Astrocyte (in vitro differentiated cells and primary cell): ENCODE data around the gene WDR54. TPM values are rescaled to one million over a fixed set of nuclear protein-coding genes. Genes with fewer than 3 reads are reported as not detected.
A peak's percentile ranks its signal among the peaks of the same experiment; 100 is the strongest.

ENCODE experiments used
- DNase-seq: peaks from one replicate; pipeline ENCODE4 v3.0.0-alpha.2; 2010; ENCODE audit warnings: low read depth
- FAIRE-seq: peaks from 2 replicates; lab custom pipeline; 2011; peaks lifted over from hg19 to GRCh38; lab: Jason Lieb, UNC
- H2AFZ ChIP-seq: 2 replicates; pipeline ENCODE4 v1.6.0; 2012; ENCODE audit warnings: low read depth, low read length, inconsistent platforms
- H3K27ac ChIP-seq: 2 replicates; pipeline ENCODE4 v1.5.1; 2011; ENCODE audit warnings: low read depth, low read length, inconsistent platforms
- H3K27me3 ChIP-seq: 2 replicates; pipeline ENCODE4 v1.6.0; 2011; ENCODE audit warnings: low read length, inconsistent platforms; ENCODE audit not compliant: insufficient read depth
- H3K36me3 ChIP-seq: 2 replicates; pipeline ENCODE4 v1.5.1; 2011; ENCODE audit warnings: low read length, inconsistent platforms; ENCODE audit not compliant: insufficient read depth
- H3K4me1 ChIP-seq: 2 replicates; pipeline ENCODE4 v1.5.1; 2011; ENCODE audit warnings: low read length, inconsistent platforms; ENCODE audit not compliant: insufficient read depth
- H3K4me2 ChIP-seq: 2 replicates; pipeline ENCODE4 v1.6.0; 2012; ENCODE audit warnings: low read length, inconsistent platforms
- H3K4me3 ChIP-seq: 2 replicates; pipeline ENCODE4 v1.5.1; 2011; ENCODE audit warnings: low read depth, mild to moderate bottlenecking, low read length, inconsistent platforms; ENCODE audit not compliant: insufficient read depth
- H3K79me2 ChIP-seq: 2 replicates; pipeline ENCODE4 v1.6.0; 2012; ENCODE audit warnings: mild to moderate bottlenecking, low read length, inconsistent platforms; ENCODE audit not compliant: insufficient read depth
- H3K9ac ChIP-seq: 2 replicates; pipeline ENCODE4 v1.6.0; 2012; ENCODE audit warnings: mild to moderate bottlenecking, low read length, inconsistent platforms
- H3K9me3 ChIP-seq: 2 replicates; pipeline ENCODE4 v1.5.1; 2012; ENCODE audit warnings: low read depth, mild to moderate bottlenecking, low read length, inconsistent platforms; ENCODE audit not compliant: insufficient read depth
- H4K20me1 ChIP-seq: 2 replicates; pipeline ENCODE4 v1.6.0; 2012; ENCODE audit warnings: low read length, inconsistent platforms; ENCODE audit not compliant: insufficient read depth
- H3K27ac Mint-ChIP-seq: one replicate; pipeline ENCODE4 v1.8.0; 2021; ENCODE audit warnings: mild to moderate bottlenecking, mixed read lengths; ENCODE audit not compliant: unreplicated experiment
- H3K27me3 Mint-ChIP-seq: one replicate; pipeline ENCODE4 v1.8.0; 2021; ENCODE audit warnings: low read depth, mixed read lengths; ENCODE audit not compliant: unreplicated experiment
- H3K36me3 Mint-ChIP-seq: one replicate; pipeline ENCODE4 v1.8.0; 2021; ENCODE audit warnings: low read depth, mixed read lengths; ENCODE audit not compliant: unreplicated experiment
- H3K4me1 Mint-ChIP-seq: one replicate; pipeline ENCODE4 v1.8.0; 2021; ENCODE audit warnings: low read depth, mixed read lengths; ENCODE audit not compliant: unreplicated experiment
- H3K4me3 Mint-ChIP-seq: one replicate; pipeline ENCODE4 v1.8.0; 2021; ENCODE audit warnings: mild to moderate bottlenecking, moderate library complexity, mixed read lengths; ENCODE audit not compliant: unreplicated experiment
- H3K9me3 Mint-ChIP-seq: one replicate; pipeline ENCODE4 v1.8.0; 2021; ENCODE audit warnings: mild to moderate bottlenecking, mixed read lengths; ENCODE audit not compliant: unreplicated experiment
- CTCF ChIP-seq: IDR thresholded peaks from 2 replicates; pipeline ENCODE4 v1.5.1; 2011; ENCODE audit warnings: low read depth, mild to moderate bottlenecking, inconsistent platforms, low read length, moderate library complexity; ENCODE audit not compliant: insufficient read depth
- EZH2 ChIP-seq: IDR thresholded peaks from 2 replicates; pipeline ENCODE4 v1.6.1; 2012; ENCODE audit warnings: mild to moderate bottlenecking, low read length, inconsistent platforms; ENCODE audit not compliant: insufficient read depth
- total RNA-seq: library from RNA; stranded (reverse); gene quantifications from 2 replicates; pipeline ENCODE4 v1.2.1, GENCODE V29; 2021

Gene WDR54
- total RNA-seq, 1 donor from 2014 or later = 14.8 TPM

GRCh38 chr2:74423231-74424095, 1.9 kb downstream of the WDR54 start:
- FAIRE-seq (no peak), DNase-seq (no peak)
- Histone ChIP-seq H4K20me1 (peaks cover 4% of the 10 kb centered on the region), H3K4me1 (peaks cover 27% of the 10 kb centered on the region), H3K27me3 (no peaks in the 10 kb centered on the region), H2AFZ (no peak overlapping the region), H3K4me3 (no peak overlapping the region), H3K4me2 (no peak overlapping the region), H3K79me2 (no peaks in the 10 kb centered on the region), H3K9ac (no peak overlapping the region), H3K27ac (no peak overlapping the region), H3K36me3 (peaks cover 8% of the 10 kb centered on the region), H3K9me3 (no peaks in the 10 kb centered on the region)
- peaks cover 26% of the 10 kb centered on the region for H3K4me1 Mint-ChIP-seq
- peaks cover 14% of the 10 kb centered on the region for H3K36me3 Mint-ChIP-seq
- TF ChIP-seq EZH2 (no peak), CTCF (no peak)
- no peaks in the 10 kb centered on the region for H3K9me3 Mint-ChIP-seq
- no peaks in the 10 kb centered on the region for H3K27me3 Mint-ChIP-seq
- H3K27ac Mint-ChIP-seq = peak overlapping the region; percentile 21
- H3K4me3 Mint-ChIP-seq = peak overlapping the region; percentile 65

GRCh38 chr2:74424139-74424992, 2.8 kb downstream of the WDR54 start:
- H3K4me2 ChIP-seq = no peak overlapping the region
- Mint-ChIP-seq H3K9me3 (no peaks in the 10 kb centered on the region), H3K27me3 (no peaks in the 10 kb centered on the region), H3K4me1 (peaks cover 27% of the 10 kb centered on the region), H3K4me3 (no peak overlapping the region), H3K27ac (peak overlapping the region; percentile 71), H3K36me3 (peaks cover 14% of the 10 kb centered on the region)
- peaks cover 14% of the 10 kb centered on the region for H3K36me3 ChIP-seq
- no peaks in the 10 kb centered on the region for H3K27me3 ChIP-seq
- no peak for DNase-seq
- FAIRE-seq = no peak
- H2AFZ ChIP-seq = no peak overlapping the region
- H3K9me3 ChIP-seq = no peaks in the 10 kb centered on the region
- H3K4me3 ChIP-seq = no peak overlapping the region
- H3K9ac ChIP-seq = no peak overlapping the region
- H3K27ac ChIP-seq = no peak overlapping the region
- H3K79me2 ChIP-seq = no peaks in the 10 kb centered on the region
- no peak for TF ChIP-seq CTCF
- TF ChIP-seq EZH2 = no peak
- H3K4me1 ChIP-seq = peaks cover 27% of the 10 kb centered on the region
- peaks cover 4% of the 10 kb centered on the region for H4K20me1 ChIP-seq
